Lung (tissue), 12 donors: ENCODE results near the gene OLR1. TPM values are rescaled to one million over a fixed set of nuclear protein-coding genes. Genes with fewer than 3 reads are reported as not detected.

ENCODE experiments used
- ATAC-seq: fragments of 200-7000 bp; cut with Tn5 transposase; one replicate; pipeline ENCODE4 v1.9.1; 2020; ENCODE audit warnings: moderate number of reproducible peaks; ENCODE audit not compliant: insufficient read depth, low FRiP score
- DNase-seq, 3 donors: peaks; one replicate each; pipeline ENCODE4 v3.0.0-alpha.2; 2013 to 2017
- H3K27ac ChIP-seq, 2 donors: one replicate each; pipeline ENCODE4 v1.5.1; 2013; ENCODE audit warnings: mild to moderate bottlenecking in 2 of 2, moderate library complexity in 2 of 2, control low read depth in 1 of 2, inconsistent platforms in 1 of 2, low read depth in 1 of 2, low read length in 1 of 2
- H3K27me3 ChIP-seq, 3 donors: one replicate each; pipeline ENCODE4 v1.5.1; 2013; ENCODE audit warnings: low read length in 2 of 3; ENCODE audit not compliant: control insufficient read depth in 3 of 3, insufficient read depth in 3 of 3
- H3K36me3 ChIP-seq, 4 donors: one replicate each; pipeline ENCODE4 v1.5.1; 2013; ENCODE audit warnings: low read length in 4 of 4, mild to moderate bottlenecking in 1 of 4, moderate library complexity in 1 of 4; ENCODE audit not compliant: control insufficient read depth in 4 of 4, insufficient read depth in 4 of 4
- H3K4me1 ChIP-seq, 5 donors: one replicate each; pipeline ENCODE4 v1.5.1; 2013; ENCODE audit warnings: low read length in 5 of 5, mild to moderate bottlenecking in 2 of 5, moderate library complexity in 1 of 5; ENCODE audit not compliant: control insufficient read depth in 5 of 5, insufficient read depth in 5 of 5
- H3K4me3 ChIP-seq: one replicate; pipeline ENCODE4 v1.5.1; 2013; ENCODE audit warnings: mild to moderate bottlenecking, control low read depth, moderate library complexity
- H3K9ac ChIP-seq, 2 donors: one replicate each; pipeline ENCODE4 v1.5.1; 2013; ENCODE audit warnings: low read length in 2 of 2, control low read depth in 1 of 2; ENCODE audit not compliant: insufficient read depth in 1 of 2
- H3K9me3 ChIP-seq, 4 donors: one replicate each; pipeline ENCODE4 v1.5.1; 2013; ENCODE audit warnings: low read length in 3 of 4, mild to moderate bottlenecking in 1 of 4, moderate library complexity in 1 of 4; ENCODE audit not compliant: control insufficient read depth in 4 of 4, insufficient read depth in 3 of 4
- CTCF ChIP-seq: IDR thresholded peaks from 2 replicates; pipeline ENCODE4 v1.5.1; 2012; ENCODE audit warnings: mild to moderate bottlenecking; ENCODE audit errors: control extremely low read depth, extremely low read depth
- WGBS, 2 donors: extraction: QIAGEN DNeasy Blood & Tissue Kit; methylation state at CpG; one replicate each; pipeline ENCODE4 v1.1.7; 2013; 5-methylcytosine and 5-hydroxymethylcytosine counted together
- polyA plus RNA-seq, 2 donors: library from polyadenylated mRNA; stranded (reverse); fragments of 200-250 nt; gene quantifications; one replicate each; pipeline ENCODE4 v1.2.1, GENCODE V29; 2013
- total RNA-seq, 2 donors: library from RNA; depleted of rRNA in 1 of 2; stranded (reverse); fragments of >200 nt in 1 of 2; gene quantifications; one replicate each; pipeline ENCODE4 v1.2.1, GENCODE V29; 2014 to 2021
- donor health status: control.
- donor health status: control.
- donor health status: Bipolar disorder and iron deficiency.
- donor health status: healthy.
- donor health status: DM: yes; HTN: yes; CAD: no.

OLR1 gene
- total and polyA plus RNA-seq, 4 donors: 11.3 to 52.1 (median 21.6) TPM

GRCh38 chr12:10131111-10131690 lies 40.7 kb downstream of the OLR1 start:
- Histone ChIP-seq H3K4me1 (peaks cover 0 to 6% (median 0%) of the 10 kb centered on the region in 5 donors), H3K9ac (no peak overlapping the region), H3K9me3 (no peaks in the 10 kb centered on the region), H3K27ac (no peak overlapping the region), H3K27me3 (no peaks in the 10 kb centered on the region), H3K36me3 (no peaks in the 10 kb centered on the region), H3K4me3 (no peak overlapping the region)
- DNase-seq (peak in 2 of 3 donors; percentile 68 to 78), ATAC-seq (no peak)
- 55 to 67% methylated on average over 2 of the region's 2 CpGs for WGBS, 2 donors
- no peak for TF ChIP-seq CTCF

DNA sequence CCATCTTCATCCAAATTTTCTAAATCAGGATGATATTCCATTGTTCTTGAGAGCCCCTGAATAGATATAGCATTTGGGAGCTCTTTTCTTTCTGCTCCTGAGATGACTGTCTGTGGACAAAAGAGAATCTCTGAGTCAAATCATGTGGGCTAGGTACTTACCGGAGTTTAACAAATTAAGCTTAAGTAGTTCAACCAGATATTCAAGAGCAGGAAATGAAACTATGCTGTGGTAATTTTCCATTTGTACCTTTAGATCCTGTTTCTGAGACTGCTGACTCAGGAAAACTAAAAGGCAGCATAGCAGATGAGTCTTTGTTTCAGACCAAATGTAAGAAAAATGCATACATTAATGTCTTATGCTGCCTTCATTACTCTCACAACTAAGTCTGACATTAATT lies 41.9 kb downstream of the OLR1 start, which contains the start of gene CLEC7A:
Gene CLEC7A, minus strand, starts transcription at position 158 of the 400 bp plus-strand sequence. Its CDS starts 117 bp downstream, at position 41.
- no peaks in the 10 kb centered on the region for H3K27me3 ChIP-seq
- ATAC-seq (peak; percentile 36), DNase-seq (peak in 2 of 3 donors; percentile 27 to 40)
- TF ChIP-seq CTCF: no peak
- no peak within 1 kb of the TSS for H3K4me3 ChIP-seq
- peak within 1 kb of the TSS; percentile 64 to 79 for H3K27ac ChIP-seq
- H3K4me1 ChIP-seq: peaks cover 0 to 6% (median 0%) of the 10 kb centered on the region in 5 donors
- no peaks in the 10 kb centered on the region for H3K36me3 ChIP-seq
- WGBS, 2 donors: 6 to 28% methylated on average over 1 of the region's 1 CpG
- no peak within 1 kb of the TSS for H3K9ac ChIP-seq
- no peaks in the 10 kb centered on the region for H3K9me3 ChIP-seq

GRCh38 chr12:10128687-10129086 lies 43.2 kb downstream of the OLR1 start:
- Histone ChIP-seq H3K27me3 (no peaks in the 10 kb centered on the region), H3K36me3 (no peaks in the 10 kb centered on the region), H3K4me3 (no peak overlapping the region), H3K4me1 (peaks cover 0 to 6% (median 0%) of the 10 kb centered on the region in 5 donors), H3K27ac (no peak overlapping the region), H3K9ac (no peak overlapping the region), H3K9me3 (no peaks in the 10 kb centered on the region)
- peak; percentile 42 for ATAC-seq
- WGBS, 2 donors: 36 to 58% methylated on average over 5 of the region's 5 CpGs
- peak in 2 of 3 donors; percentile 20 to 37 for DNase-seq
- TF ChIP-seq CTCF: no peak

GRCh38 chr12:10126413-10126812 lies 45.5 kb downstream of the OLR1 start:
- Histone ChIP-seq H3K4me1 (peaks cover 0 to 3% (median 0%) of the 10 kb centered on the region in 5 donors), H3K36me3 (no peaks in the 10 kb centered on the region), H3K9me3 (no peaks in the 10 kb centered on the region), H3K9ac (no peak overlapping the region), H3K27me3 (no peaks in the 10 kb centered on the region), H3K4me3 (no peak overlapping the region), H3K27ac (no peak overlapping the region)
- TF ChIP-seq CTCF: no peak
- whole genome bisulfite sequencing, 2 donors: 45 to 71% methylated on average over 1 of the region's 1 CpG
- ATAC-seq (no peak), DNase-seq (no peak)
